Glutamatergic neuron (in vitro differentiated cells): Measurements from ENCODE around the gene ZG16B. TPM values are rescaled to one million over a fixed set of nuclear protein-coding genes. Genes with fewer than 3 reads are reported as not detected.

Experiments
- DNase-seq: peaks from one replicate; pipeline ENCODE4 v3.0.0; 2022
- H3K27ac Mint-ChIP-seq: one replicate; pipeline ENCODE4 v1.8.0; 2020; ENCODE audit warnings: mild to moderate bottlenecking, mixed read lengths, inconsistent platforms; ENCODE audit not compliant: unreplicated experiment
- H3K27me3 Mint-ChIP-seq: one replicate; pipeline ENCODE4 v1.8.0; 2020; ENCODE audit warnings: mild to moderate bottlenecking, moderate library complexity, mixed read lengths, inconsistent platforms; ENCODE audit not compliant: unreplicated experiment
- H3K36me3 Mint-ChIP-seq: one replicate; pipeline ENCODE4 v1.8.0; 2020; ENCODE audit warnings: mild to moderate bottlenecking, mixed read lengths, inconsistent platforms; ENCODE audit not compliant: unreplicated experiment
- H3K4me1 Mint-ChIP-seq: one replicate; pipeline ENCODE4 v1.8.0; 2020; ENCODE audit warnings: mild to moderate bottlenecking, low read depth, mixed read lengths, inconsistent platforms; ENCODE audit not compliant: unreplicated experiment
- H3K4me3 Mint-ChIP-seq: one replicate; pipeline ENCODE4 v1.8.0; 2020; ENCODE audit warnings: mild to moderate bottlenecking, mixed read lengths, inconsistent platforms; ENCODE audit not compliant: unreplicated experiment
- H3K9me3 Mint-ChIP-seq: one replicate; pipeline ENCODE4 v1.8.0; 2020; ENCODE audit warnings: mild to moderate bottlenecking, moderate library complexity, mixed read lengths, inconsistent platforms; ENCODE audit not compliant: unreplicated experiment
- CTCF ChIP-seq: fragments of 200-600 bp; sonication (generic); IDR thresholded peaks from one replicate; pipeline ENCODE4 v1.5.0; 2021; ENCODE audit not compliant: partially characterized antibody, unreplicated experiment
- total RNA-seq: library from RNA; stranded (reverse); fragmentation: NEBNext Ultra II Directional; extraction: Animal tissue kit (Norgen Biotek cat#: 25700); gene quantifications from one replicate; pipeline ENCODE4 v1.2.1, GENCODE V29; 2021; ENCODE audit not compliant: unreplicated experiment

ZG16B gene
- total RNA-seq, 1 donor from 2014 or later: not detected

- Mint-ChIP-seq H3K9me3 (peaks cover 3% of the 10 kb centered on the region), H3K27ac (no peak overlapping the region), H3K4me1 (no peaks in the 10 kb centered on the region)
These were observed 16.6 kb downstream of the ZG16B start for GRCh38 chr16:2846511-2847310.

GRCh38 chr16:2848933-2849725 lies 19.0 kb downstream of the ZG16B start:
- H3K36me3 Mint-ChIP-seq: peaks cover 1% of the 10 kb centered on the region
- H3K4me1 Mint-ChIP-seq: no peaks in the 10 kb centered on the region
- H3K9me3 Mint-ChIP-seq: peaks cover 3% of the 10 kb centered on the region
- no peak overlapping the region for H3K4me3 Mint-ChIP-seq
- H3K27me3 Mint-ChIP-seq: peaks cover 2% of the 10 kb centered on the region
- no peak for DNase-seq
- TF ChIP-seq CTCF: no peak
- H3K27ac Mint-ChIP-seq: no peak overlapping the region

More at GRCh38 chr16:2846511-2847310, 16.6 kb downstream of the ZG16B start:
- no peak for TF ChIP-seq CTCF
- Mint-ChIP-seq H3K36me3 (no peaks in the 10 kb centered on the region), H3K27me3 (peaks cover 2% of the 10 kb centered on the region), H3K4me3 (no peak overlapping the region)
- DNase-seq: no peak

GRCh38 chr16:2852003-2852730 lies 22.1 kb downstream of the ZG16B start:
- peaks cover 7% of the 10 kb centered on the region for H3K36me3 Mint-ChIP-seq
- peaks cover 4% of the 10 kb centered on the region for H3K27me3 Mint-ChIP-seq
- no peak overlapping the region for H3K27ac Mint-ChIP-seq
- TF ChIP-seq CTCF: no peak
- no peak overlapping the region for H3K4me3 Mint-ChIP-seq
- H3K4me1 Mint-ChIP-seq: no peaks in the 10 kb centered on the region
- H3K9me3 Mint-ChIP-seq: peaks cover 5% of the 10 kb centered on the region
- no peak for DNase-seq

GRCh38 chr16:2852731-2853507 lies 22.8 kb downstream of the ZG16B start:
- H3K36me3 Mint-ChIP-seq: peaks cover 7% of the 10 kb centered on the region
- no peak overlapping the region for H3K4me3 Mint-ChIP-seq
- no peak for DNase-seq
- peaks cover 6% of the 10 kb centered on the region for H3K27me3 Mint-ChIP-seq
- no peak overlapping the region for H3K27ac Mint-ChIP-seq
- TF ChIP-seq CTCF: no peak
- H3K4me1 Mint-ChIP-seq: peaks cover 2% of the 10 kb centered on the region
- peaks cover 5% of the 10 kb centered on the region for H3K9me3 Mint-ChIP-seq
